K562 (cell line): ENCODE results near the gene PALLD. TPM values are rescaled to one million over a fixed set of nuclear protein-coding genes. Genes with fewer than 3 reads are reported as not detected.

Experiments
- ATAC-seq: fragments of 200-7000 bp; cut with Tn5 transposase; 3 replicates; pipeline ENCODE4 v1.9.1; 2020; ENCODE audit warnings: moderate library complexity
- BruUV-seq: library from RNA; stranded (reverse); fragments of 400-500 nt; replicated peaks from 2 replicates; lab custom pipeline; 2021; lab: Mats Ljungman, UMichigan
- CTCF ChIA-PET: fragments of 300-600 bp; formaldehyde crosslinking; extraction: SDS; loops from one replicate; lab custom pipeline; 2021; ENCODE audit warnings: low intra/inter-chr PET ratio; lab: Yijun Ruan, JAX
- POLR2A ChIA-PET: fragments of 300-600, 350-650 bp; sonication (Branson Sonifier 250); formaldehyde crosslinking; extraction: SDS; loops from one replicate; lab custom pipeline; 2021; ENCODE audit warnings: antibody characterized with exemption, inconsistent platforms; lab: Yijun Ruan, JAX
- DNase-seq, 4 experiments: peaks; one replicate each; pipeline versions ENCODE4 v3.0.0 to v3.0.0-alpha.2; 2011 to 2018; ENCODE audit warnings: low spot score in 3 of 4, mixed read lengths in 3 of 4; ENCODE audit errors: extremely low read depth in 1 of 4
- FAIRE-seq: peaks from 2 replicates; lab custom pipeline; 2011; peaks lifted over from hg19 to GRCh38; lab: Jason Lieb, UNC
- H2AFZ ChIP-seq: 2 replicates; pipeline ENCODE4 v1.6.0; 2011; ENCODE audit warnings: low read depth, low read length, control low read depth, inconsistent platforms
- H3K27ac ChIP-seq: fragments of 200-600 bp; 3 replicates; pipeline ENCODE4 v1.8.0; 2011; ENCODE audit warnings: low read depth, mild to moderate bottlenecking, control low read depth, inconsistent platforms, low read length, moderate library complexity, mixed read lengths; ENCODE audit errors: extremely low read depth
- H3K27me3 ChIP-seq, 2 experiments: fragments of 300-600 bp in 1 of 2; 2 replicates in 1 of 2; 3 replicates in 1 of 2; pipeline versions ENCODE4 v1.6.0 to v1.8.0; 2011; ENCODE audit warnings: inconsistent platforms in 2 of 2, low read length in 2 of 2, mild to moderate bottlenecking in 1 of 2, mixed read lengths in 1 of 2, moderate library complexity in 1 of 2; ENCODE audit not compliant: control insufficient read depth in 2 of 2, insufficient read depth in 2 of 2
- H3K36me3 ChIP-seq: fragments of 300-600 bp; 3 replicates; pipeline ENCODE4 v1.8.0; 2011; ENCODE audit warnings: mild to moderate bottlenecking, low read length, inconsistent platforms; ENCODE audit not compliant: control insufficient read depth, insufficient read depth
- H3K4me1 ChIP-seq, 2 experiments: fragments of 200-600 bp in 1 of 2; replicated peaks in 1 of 2; 2 replicates in 1 of 2; 3 replicates in 1 of 2; pipeline versions ENCODE4 v1.5.1 to v1.8.0; 2011; ENCODE audit warnings: inconsistent platforms in 2 of 2, low read length in 2 of 2, mild to moderate bottlenecking in 1 of 2, mixed read lengths in 1 of 2, moderate library complexity in 1 of 2; ENCODE audit not compliant: control insufficient read depth in 2 of 2, insufficient read depth in 2 of 2
- H3K4me2 ChIP-seq: 2 replicates; pipeline ENCODE4 v1.6.1; 2011; ENCODE audit warnings: low read length, control low read depth, inconsistent platforms, mixed read lengths; ENCODE audit not compliant: insufficient read depth
- H3K4me3 ChIP-seq: fragments of 200-600 bp; sonication (generic), shearing (Covaris generic); 2 replicates; pipeline ENCODE4 v1.5.1; 2016; ENCODE audit warnings: control low read depth, inconsistent platforms
- H3K79me2 ChIP-seq: fragments of 200-600 bp; 3 replicates; pipeline ENCODE4 v1.8.0; 2011; ENCODE audit warnings: low read length, inconsistent platforms; ENCODE audit not compliant: control insufficient read depth, insufficient read depth
- H3K9ac ChIP-seq, 2 experiments: 2 replicates each; pipeline versions ENCODE4 v1.6.0 to v1.6.1; 2011; ENCODE audit warnings: low read depth in 2 of 2, low read length in 2 of 2, control low read depth in 1 of 2, inconsistent platforms in 1 of 2, mild to moderate bottlenecking in 1 of 2, mixed read lengths in 1 of 2; ENCODE audit not compliant: insufficient read depth in 1 of 2
- H3K9me1 ChIP-seq: one replicate; pipeline ENCODE4 v1.6.0; 2011; ENCODE audit warnings: inconsistent platforms, mild to moderate bottlenecking, low read length, moderate library complexity; ENCODE audit not compliant: control insufficient read depth, insufficient read depth
- H3K9me3 ChIP-seq: replicated peaks from 2 replicates; pipeline ENCODE4 v1.5.1; 2011; ENCODE audit warnings: low read depth, low read length, inconsistent platforms; ENCODE audit not compliant: control insufficient read depth, insufficient read depth
- H4K20me1 ChIP-seq: replicated peaks from 2 replicates; pipeline ENCODE4 v1.6.1; 2011; ENCODE audit warnings: low read length, inconsistent platforms, mixed read lengths; ENCODE audit not compliant: control insufficient read depth, insufficient read depth
- C11orf30 ChIP-seq: fragments of 450-650 bp; IDR thresholded peaks from 2 replicates; pipeline ENCODE4 v1.6.1; 2016; ENCODE audit warnings: low read depth, mild to moderate bottlenecking
- DIDO1 ChIP-seq: fragments of 450-650 bp; IDR thresholded peaks from 2 replicates; pipeline ENCODE4 v1.6.1; 2016; ENCODE audit warnings: low read depth, missing biosample characterization, missing genetic modification characterization
- GTF2E2 ChIP-seq: fragments of 200-800 bp; sonication (Bioruptor generic); IDR thresholded peaks from 2 replicates; pipeline ENCODE4 v1.6.1; 2016; ENCODE audit warnings: missing genetic modification characterization, missing compliant biosample characterization
- MAFF ChIP-seq: IDR thresholded peaks from 2 replicates; pipeline ENCODE4 v1.6.1; 2012; ENCODE audit warnings: low read length, improper control_type of control experiment
- MAFG ChIP-seq: fragments of 450-650 bp; conservative IDR thresholded peaks from 2 replicates; pipeline ENCODE4 v1.6.1; 2016; ENCODE audit warnings: missing genetic modification characterization, missing compliant biosample characterization
- MAFK ChIP-seq: IDR thresholded peaks from 2 replicates; pipeline ENCODE4 v1.6.1; 2011; ENCODE audit warnings: low read length, improper control_type of control experiment
- ZNF316 ChIP-seq: fragments of 450-650 bp; IDR thresholded peaks from 2 replicates; pipeline ENCODE4 v1.6.1; 2016
- WGBS: fragments of 100-300 bp; shearing (Covaris generic); methylation state at CpG from one replicate; pipeline ENCODE4 v1.1.6; 2016; ENCODE audit warnings: low coverage, mixed read lengths; ENCODE audit not compliant: insufficient coverage; ENCODE audit errors: missing lambda C conversion rate; 5-methylcytosine and 5-hydroxymethylcytosine counted together
- in situ Hi-C: fragments of 300-500 bp; cut with MboI; formaldehyde crosslinking; loops from 4 replicates; pipeline ENCODE4 v1.15.0; 2018; ENCODE audit warnings: inconsistent platforms, mixed read lengths
- intact Hi-C: fragments of 100-400 bp; cut with micrococcal nuclease; formaldehyde crosslinking; loops from 2 replicates; pipeline ENCODE4 v1.14.2; 2022
- polyA plus RNA-seq, 8 experiments: library from polyadenylated mRNA; depleted of rRNA in 4 of 8; stranded (reverse) in 5 of 8; unstranded in 3 of 8; fragments of >200 nt; fragmentation: Nextera tagmentation in 2 of 8; fragmentation: Illumina TruSeq in 1 of 8; extraction: Ambion mirVana in 2 of 8; extraction: Trizol in 1 of 8; gene quantifications; 2 replicates each; pipeline versions ENCODE4 v1.2.1 to v1.2.3, GENCODE V29; 2011 to 2014; ENCODE audit warnings: inconsistent platforms in 1 of 8, missing spikeins in 1 of 8
- total RNA-seq, 7 experiments: library from RNA; depleted of rRNA in 6 of 7; stranded (reverse); fragments of >200 nt in 6 of 7; fragmentation: Illumina TruSeq in 2 of 7; extraction: Trizol in 2 of 7; gene quantifications; 2 replicates each; pipeline versions ENCODE4 v1.2.1 to v1.2.3, GENCODE V29; 2011 to 2021; ENCODE audit warnings: low replicate concordance in 1 of 7
- TF ChIP-seq, protein P1 (sequence below): fragments of 450-650 bp; IDR thresholded peaks from 2 replicates; pipeline ENCODE4 v1.6.1; 2016; ENCODE audit warnings: missing biosample characterization, missing genetic modification characterization

PALLD gene
- total and polyA plus RNA-seq, 9 of the 15 experiments (the other 6 are each of a cell fraction or from before 2014, with no cell fraction given): 0.01 to 0.35 (median 0.06) TPM; not detected in 3

DNA sequence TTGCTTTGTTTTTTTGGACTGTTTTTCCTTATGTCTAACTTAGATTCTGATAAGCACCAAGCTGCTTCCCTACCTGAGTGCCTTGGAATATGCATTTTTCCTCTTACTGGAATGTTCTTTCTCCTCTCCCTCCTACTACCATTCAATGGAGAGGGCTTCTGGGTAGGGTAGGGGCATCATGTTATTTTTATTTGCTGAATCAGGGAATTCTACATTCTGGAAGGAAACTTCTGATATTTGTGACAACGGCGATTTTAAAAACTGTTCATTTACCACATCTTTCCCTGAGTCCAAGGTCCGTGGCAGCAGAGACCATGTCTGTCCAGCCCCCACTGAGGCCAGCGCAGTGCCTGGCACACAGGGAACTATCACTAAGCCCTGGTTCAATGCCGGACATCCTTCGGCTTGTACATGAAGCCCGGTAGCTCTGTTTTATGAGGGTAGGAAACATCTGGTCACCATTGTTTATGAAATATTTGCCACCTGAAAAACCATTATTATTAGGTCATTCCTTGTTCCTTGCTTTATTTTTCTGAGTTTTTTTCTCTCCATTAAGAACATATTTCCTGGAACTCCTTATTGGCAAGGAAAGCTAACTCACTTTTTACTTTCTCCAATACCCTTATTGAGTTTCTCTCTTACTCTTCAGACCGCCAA lies 57.0 kb downstream of the PALLD start:
- Histone ChIP-seq H3K27me3 (peaks cover 0 to 9% of the 10 kb centered on the region in 2 experiments; a peak in 2 of 5 replicates), H2AFZ (no peak overlapping the region), H3K4me3 (no peak overlapping the region), H3K9ac (no peak overlapping the region), H4K20me1 (no peaks in the 10 kb centered on the region), H3K27ac (no peak overlapping the region), H3K36me3 (no peaks in the 10 kb centered on the region), H3K79me2 (no peaks in the 10 kb centered on the region), H3K9me1 (no peaks in the 10 kb centered on the region), H3K4me2 (no peak overlapping the region), H3K9me3 (no peaks in the 10 kb centered on the region), H3K4me1 (no peaks in the 10 kb centered on the region)
- CTCF ChIA-PET: no interaction called here
- in situ Hi-C loops (no loop called here), intact Hi-C loops (no loop called here)
- POLR2A ChIA-PET: no interaction called here
- DNase-seq: no peak
- 1% methylated on average over 8 of the region's 8 CpGs for WGBS
- TF ChIP-seq DIDO1 (tag) (no peak), ZNF316 (peak; percentile 76), MAFK (peak; percentile 69; the same call in 1 of the 2 replicates), GTF2E2 (tag) (no peak), MAFF (peak; percentile 68), MAFG (tag) (peak; percentile 75), C11orf30 (peak; percentile 52; the same call in 1 of the 2 replicates)
- TF ChIP-seq, protein P1, sequence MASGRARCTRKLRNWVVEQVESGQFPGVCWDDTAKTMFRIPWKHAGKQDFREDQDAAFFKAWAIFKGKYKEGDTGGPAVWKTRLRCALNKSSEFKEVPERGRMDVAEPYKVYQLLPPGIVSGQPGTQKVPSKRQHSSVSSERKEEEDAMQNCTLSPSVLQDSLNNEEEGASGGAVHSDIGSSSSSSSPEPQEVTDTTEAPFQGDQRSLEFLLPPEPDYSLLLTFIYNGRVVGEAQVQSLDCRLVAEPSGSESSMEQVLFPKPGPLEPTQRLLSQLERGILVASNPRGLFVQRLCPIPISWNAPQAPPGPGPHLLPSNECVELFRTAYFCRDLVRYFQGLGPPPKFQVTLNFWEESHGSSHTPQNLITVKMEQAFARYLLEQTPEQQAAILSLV (tag): no peak
- FAIRE-seq: no peak
- BruUV-seq: no TSS peak
- no peak for ATAC-seq
